Cerebellar cortex (tissue), 1 donor: ENCODE data around the gene MCTP1.
"Not testable (repeated sequence)": the region's sequence is repeated elsewhere in the genome, so short reads cannot be mapped to it uniquely, and the experiment has no call there.

Experiments
- DNase-seq: peaks from one replicate; pipeline ENCODE4 v3.0.0-alpha.2; 2015; ENCODE audit warnings: low spot score

The MCTP1 gene

DNA sequence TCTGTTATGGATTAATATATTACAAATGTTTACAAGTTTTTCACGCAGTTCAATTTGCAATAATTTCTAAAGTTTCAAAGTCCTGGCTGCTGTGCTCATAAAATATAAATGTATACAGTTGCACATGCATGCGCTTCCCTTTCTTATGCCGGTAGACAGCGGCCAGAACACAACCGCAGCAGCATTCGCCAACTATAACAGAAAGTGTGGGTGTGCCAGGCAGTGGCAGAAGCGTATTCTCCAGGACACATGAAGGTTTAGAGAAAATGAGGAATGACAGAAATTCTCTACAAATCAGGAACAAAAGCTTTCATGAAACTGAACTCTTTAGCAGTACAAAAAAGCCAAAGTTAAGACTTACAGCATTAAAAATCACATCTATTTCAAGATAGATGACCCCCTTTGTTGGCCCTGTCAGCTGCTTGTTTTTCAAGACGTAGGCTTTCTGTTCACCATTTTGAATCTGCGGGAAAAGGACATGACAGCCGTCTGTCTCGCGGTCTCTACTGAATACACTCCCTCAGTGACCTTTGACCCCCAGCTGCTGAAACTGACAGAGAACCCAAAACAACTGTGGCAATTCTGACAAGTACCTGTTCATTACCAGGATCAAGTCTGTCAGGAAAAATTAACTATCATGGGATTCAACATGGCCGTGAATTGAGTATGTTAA lies 414.2 kb downstream of the MCTP1 start:
- no peak for DNase-seq

DNA sequence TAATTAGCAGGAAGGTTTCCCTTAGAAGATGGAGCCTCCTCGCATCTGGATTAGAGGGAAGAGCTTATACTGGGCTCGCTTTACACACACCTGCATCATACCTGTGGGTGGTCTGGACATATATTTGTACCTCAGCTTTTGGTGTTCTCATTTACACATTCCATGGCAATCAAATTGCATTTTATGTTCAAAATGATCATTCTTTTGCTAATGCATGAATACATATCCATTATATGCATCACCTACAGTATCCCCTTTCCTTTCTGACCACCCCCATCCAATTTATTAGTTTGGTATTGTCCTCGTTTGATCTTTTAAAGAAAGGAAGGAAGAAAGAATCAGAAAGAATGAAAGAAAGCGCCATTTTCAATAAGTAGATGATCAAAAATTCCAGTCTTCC lies 415.0 kb downstream of the MCTP1 start:
- DNase-seq: no peak

DNA sequence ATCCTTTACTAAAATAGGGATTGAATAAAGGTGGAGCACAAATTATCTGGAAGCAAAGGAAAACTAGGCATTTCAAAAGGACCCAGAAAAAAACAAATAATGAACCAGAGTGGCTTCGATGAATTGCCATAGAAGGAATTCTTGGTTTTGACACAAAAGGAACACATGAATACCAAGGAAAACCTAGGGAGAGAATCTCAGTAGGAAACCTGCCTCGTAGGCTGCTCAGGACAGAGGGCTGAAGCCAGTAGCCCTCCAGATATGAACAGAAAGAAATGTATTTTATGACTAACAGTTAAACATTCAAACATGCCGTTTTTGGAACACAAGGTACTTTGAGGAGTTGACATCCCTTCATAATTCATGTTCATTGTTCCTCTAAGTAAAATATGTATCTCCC lies 420.9 kb downstream of the MCTP1 start:
- no peak for DNase-seq

DNA sequence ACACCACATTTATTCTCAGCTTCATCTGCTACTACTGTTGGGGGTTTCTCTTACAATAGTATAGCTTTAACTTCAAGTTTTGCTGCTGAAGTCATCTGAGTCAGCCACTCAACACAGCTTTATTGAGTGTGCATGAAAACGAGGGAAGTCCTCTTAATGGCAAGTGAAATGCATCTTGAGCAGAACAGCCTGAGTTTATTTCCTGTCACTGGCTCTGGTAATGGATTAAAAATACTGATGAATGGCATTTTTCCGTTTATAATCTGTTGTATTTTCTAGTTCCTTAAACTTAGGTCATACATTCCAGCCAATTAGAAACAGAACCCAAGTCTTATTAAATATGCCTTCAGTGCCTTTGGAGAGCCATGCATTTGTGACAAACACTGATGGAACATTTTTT lies 427.8 kb downstream of the MCTP1 start:
- DNase-seq: no peak

DNA sequence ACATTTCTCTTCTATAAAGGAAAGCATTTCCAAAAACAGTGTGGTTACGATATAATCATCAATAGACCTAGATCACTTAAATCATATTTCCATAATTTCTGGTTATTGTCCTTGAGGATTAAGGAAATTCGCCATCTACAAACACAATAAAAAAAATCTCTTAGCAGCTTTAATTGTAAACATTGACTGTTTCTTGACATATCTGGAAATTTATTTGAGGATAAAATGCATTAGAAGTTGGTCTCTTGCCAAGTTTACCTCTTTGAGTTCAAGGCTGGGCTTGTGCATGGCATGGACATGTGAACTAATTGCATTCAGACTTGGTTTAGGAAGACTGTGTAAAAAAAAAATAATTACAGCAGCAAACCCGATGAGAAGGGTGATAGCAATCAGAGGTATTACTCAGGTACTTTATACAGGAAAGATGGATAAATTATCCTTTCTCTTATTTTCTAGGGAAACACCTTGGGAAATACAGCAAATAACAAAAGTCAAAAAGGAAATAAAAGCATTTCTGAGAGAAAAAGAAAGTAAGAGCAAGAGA lies 428.6 kb downstream of the MCTP1 start:
- no peak for DNase-seq

DNA sequence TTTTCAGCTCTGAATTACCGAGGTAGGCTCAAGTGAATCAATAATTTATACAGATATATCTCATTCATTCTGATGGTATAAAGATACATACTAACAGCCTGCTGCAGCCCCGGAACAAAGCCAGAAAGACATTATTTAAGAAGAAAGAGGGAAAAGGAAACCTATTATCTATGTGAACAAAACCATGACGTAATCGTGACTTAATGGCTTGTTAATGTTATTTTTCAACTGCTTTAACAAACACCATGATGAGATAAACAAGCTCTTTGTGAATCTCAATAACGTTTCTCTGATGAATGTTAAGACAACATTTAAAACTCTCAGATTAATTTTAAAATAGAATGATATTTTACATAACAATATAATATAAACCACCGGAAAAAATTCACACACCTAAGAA lies 429.4 kb downstream of the MCTP1 start:
- DNase-seq: no peak

DNA sequence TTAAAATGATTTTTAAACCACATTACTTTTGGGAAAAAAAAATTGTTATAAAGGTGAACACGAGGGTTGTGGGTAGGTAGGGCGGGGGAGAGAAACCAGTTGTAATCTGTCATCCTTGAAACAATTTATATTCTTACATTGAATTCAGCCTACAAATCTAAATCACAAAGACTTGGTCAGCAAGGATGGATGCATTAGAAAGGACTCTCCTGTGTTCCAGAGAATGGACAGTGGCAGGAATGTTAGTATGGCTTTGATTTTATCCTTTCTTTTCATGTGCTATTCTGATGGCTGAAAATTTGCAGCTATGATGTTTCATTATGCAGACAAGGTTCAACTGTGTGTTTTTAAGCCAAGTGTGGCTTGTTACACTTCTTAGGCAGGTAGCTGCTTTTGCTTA lies 431.8 kb downstream of the MCTP1 start:
- DNase-seq: no peak

DNA sequence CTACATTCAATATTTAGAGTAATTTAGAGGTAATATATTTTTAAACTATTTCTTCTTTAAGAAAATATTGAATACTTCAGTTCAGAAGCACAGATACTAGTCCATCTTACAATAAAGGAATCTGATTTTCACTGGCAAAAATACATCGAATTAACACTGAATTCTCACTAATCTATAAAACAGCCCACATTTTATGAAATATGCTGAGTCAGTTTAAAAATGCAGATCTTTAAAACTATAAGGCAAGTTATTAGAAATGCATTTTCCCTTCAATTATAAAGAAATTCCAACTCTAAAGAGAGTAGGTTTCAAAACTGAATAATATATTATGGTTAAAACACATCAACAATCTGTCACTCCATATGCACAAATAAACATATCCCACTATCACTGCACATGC lies 433.9 kb downstream of the MCTP1 start:
- DNase-seq: no peak

DNA sequence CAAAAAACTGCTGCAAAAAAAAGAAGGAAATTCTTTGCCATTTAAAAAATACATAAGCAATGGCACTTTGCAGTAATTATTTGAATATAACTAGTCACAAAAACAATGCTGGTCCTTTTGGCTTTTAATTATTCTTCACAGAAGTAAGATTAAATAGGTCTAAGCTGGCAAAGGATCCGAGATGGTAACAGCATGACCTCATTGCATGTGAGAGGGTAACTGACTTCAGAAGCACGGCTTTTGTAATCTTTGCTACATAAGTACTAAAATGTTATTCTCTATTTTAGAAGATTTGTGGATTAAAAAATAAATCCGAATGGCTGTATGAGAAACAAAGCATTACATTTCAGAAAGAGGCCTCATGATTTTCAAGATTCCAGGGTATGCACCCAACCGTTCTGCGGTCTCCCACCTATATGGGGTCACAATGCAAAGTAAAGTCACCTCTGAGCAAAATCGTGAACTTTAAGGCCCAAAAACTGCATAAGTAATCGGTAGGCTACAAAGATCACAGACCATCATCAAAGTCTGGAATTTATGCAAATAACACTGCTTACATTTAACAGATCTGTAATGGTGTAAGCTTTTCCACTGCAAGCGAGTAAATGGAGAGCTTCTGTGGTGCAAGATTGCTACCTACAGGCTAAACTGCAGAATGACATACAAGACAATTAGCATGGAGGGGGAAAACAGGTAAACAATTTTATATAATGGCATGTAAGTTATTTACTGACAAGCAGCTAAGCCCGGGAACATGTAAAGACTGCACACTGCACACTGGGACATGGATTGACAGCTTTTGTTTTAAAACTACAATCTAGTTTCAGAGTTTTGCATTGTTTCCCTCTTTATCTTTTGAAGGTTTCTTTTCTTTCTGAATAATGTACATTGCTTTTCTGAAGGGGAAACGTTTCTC lies 434.8 kb downstream of the MCTP1 start:
- peak; percentile 93 for DNase-seq

DNA sequence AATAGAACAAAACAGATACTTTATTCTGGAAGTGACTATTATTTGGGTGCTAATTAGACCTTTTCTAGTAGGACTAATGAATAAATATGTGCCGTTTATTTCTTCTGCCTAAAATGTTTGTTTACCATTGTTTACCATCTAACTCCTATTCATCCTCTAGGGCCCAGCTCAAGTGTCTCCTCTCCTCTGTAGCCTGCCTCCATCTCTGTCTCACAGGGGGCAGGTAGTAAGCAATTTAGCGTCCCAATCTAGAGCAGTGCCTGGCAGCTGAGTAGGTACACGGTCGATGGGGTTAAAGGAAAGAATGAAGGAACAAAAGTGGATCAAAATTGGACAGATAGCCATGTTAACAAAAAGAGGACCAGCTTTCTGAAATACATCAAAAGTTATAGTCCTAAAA lies 435.6 kb downstream of the MCTP1 start:
- DNase-seq: peak; percentile 28

DNA sequence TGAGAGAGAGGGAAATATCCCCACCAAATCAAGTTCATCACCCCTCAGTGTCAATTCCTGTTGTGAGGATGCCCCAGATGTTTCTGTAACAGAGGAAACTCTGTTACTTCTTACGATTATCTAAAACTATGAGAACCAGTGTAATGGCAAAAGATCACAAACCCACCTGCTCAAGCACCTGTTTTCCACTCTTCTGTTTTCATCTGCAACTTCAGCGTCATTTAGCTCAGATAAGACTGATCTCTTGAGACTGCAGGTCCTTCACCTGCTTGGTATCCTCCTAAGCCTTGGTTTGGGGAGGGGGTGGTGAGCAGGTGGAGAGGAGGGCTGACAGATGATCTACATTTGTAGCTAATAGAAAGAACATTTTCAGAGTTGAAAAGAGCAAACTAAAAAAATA lies 437.2 kb downstream of the MCTP1 start:
- DNase-seq: no peak

DNA sequence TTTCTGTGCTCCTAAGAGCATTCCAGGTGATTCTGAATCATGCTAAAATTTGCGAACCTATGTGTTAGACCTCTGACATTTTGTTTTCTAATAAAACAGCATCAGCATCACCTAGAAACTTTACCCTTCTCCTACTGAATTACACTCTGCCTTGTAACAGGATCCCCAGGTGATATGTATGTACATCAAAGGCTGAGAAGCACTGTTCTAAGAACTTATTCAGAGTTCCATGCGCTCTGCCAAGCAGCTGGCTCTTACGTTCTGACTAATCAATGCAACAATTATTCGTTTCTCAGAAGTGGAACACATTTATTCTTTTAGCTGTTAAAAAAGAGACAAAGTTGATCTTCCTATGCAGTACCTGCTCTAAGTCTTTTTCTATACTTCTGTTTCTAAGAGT lies 437.9 kb downstream of the MCTP1 start:
- no peak for DNase-seq

DNA sequence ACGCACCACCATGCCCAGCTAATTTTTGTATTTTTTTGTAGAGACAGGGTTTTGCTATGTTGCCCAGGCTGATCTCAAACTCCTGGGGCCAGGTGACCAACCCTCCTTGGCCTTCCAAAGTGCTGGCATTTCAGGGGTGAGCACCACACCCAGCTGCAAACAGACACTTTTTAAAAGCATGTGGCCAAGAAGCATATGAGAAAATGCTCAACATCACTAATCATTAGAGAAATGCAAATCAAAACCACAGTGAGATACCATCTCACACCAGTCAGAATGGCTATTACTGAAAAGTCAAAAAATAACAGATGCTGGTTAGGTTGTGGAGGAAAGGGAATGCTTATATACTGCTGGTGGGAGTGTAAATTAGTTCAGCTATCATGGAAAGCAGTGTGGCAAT lies 439.2 kb downstream of the MCTP1 start:
- not testable (repeated sequence) for DNase-seq

DNA sequence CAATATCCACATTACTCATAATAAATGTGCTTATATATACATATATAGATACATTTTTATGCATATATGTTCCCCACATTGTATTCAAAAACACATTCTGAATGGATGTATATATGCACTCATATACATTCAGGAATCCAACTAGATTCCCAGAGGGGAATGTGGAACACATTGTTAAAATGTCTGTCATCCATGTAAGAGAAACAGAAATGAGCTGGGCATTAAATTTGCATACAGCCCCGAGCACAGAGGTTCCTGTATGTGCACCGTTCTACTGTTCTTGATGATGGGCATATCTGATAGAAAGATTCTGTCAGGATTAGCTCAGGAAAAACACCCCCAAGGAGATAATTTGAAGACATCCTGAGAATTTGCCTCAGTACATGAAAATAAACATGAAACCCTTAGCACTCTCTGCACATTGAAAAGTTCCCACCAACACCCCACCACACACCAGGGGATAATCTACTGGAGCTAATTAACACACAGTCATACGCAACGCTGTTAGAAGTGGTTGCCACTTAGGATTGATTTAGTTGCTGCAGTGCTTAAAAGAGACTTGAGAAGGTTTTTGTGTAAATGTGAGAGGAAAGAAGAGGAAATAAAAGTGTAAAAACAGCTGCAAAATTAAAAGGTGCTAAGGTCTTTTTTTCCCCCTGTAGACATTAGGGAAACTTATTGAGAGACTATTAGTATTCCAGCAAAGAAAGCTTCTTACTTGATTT lies 443.1 kb downstream of the MCTP1 start:
- no peak for DNase-seq

DNA sequence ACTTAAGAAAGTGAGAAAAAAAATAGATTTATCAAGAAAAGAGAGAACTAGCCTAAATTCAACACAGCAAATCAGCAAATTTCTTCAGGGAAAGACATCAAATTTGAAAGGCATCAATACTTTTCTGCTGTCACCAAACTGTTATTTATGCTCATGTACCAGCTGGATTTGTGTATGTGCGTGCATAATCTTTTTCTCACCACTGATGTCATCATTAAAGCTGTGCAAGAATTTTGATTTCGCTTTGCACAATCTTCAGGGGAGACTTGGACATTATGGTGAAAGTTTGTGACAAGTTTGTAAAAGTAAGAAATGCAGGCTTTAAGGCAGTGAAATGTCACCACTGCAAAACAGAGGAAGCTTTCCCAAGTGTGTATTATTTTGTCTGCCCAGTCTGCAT lies 451.0 kb downstream of the MCTP1 start:
- DNase-seq: no peak

DNA sequence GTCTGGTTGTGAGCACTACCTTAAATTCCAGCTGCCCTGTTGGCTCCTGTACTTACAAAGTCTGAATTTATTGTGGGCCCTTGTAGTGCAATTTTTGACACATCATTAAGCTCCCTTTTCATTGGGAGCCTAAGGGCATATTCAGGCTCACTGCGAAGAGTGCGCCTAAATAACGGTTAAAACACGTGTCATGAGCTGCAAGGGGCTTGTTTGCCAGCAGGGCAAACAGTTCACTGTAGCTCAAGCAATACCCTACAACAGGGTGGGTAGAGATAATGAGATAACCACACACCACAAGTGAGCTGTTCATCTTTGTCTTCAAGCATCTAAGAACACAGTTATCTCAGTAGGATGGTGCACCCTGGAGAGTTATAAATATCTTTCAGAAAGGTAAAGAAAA lies 452.2 kb downstream of the MCTP1 start:
- no peak for DNase-seq

DNA sequence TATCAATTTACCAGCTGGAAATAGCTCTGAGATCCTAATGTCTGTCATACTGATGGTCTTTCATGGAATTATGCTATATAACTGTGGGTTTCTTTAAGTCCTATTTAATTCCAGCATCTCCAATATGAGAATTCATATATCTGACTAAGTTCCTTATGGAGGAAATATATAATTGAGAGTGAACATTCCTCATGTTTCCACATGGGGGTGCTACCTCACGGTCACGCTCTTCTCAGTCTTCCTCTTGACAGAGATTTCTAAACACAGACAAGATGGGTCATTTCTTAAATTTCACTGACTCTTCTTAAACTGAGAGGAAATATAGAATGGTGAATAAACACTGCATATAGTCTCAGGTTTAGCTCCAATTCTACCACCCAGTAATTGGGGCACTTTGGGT lies 454.4 kb downstream of the MCTP1 start:
- DNase-seq: no peak

DNA sequence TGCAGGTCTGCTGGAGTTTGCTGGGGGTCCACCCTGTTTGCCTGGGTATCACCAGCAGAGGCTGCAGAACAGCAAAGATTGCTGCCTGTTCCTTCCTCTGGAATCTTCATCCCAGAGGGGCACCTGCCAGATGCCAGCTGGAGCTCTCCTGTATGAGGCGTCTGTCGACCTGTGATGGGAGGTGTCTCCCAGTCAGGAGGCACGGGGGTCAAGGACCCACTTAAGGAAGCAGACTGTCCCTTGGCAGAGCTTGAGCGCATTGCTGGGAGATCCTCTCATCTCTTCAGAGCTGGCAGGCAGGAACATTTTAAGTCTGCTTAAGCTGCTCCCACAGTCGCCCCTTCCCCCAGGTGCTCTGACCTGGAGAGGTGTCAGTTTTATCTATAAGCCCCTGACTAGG lies 456.7 kb downstream of the MCTP1 start:
- DNase-seq: not testable (repeated sequence)

DNA sequence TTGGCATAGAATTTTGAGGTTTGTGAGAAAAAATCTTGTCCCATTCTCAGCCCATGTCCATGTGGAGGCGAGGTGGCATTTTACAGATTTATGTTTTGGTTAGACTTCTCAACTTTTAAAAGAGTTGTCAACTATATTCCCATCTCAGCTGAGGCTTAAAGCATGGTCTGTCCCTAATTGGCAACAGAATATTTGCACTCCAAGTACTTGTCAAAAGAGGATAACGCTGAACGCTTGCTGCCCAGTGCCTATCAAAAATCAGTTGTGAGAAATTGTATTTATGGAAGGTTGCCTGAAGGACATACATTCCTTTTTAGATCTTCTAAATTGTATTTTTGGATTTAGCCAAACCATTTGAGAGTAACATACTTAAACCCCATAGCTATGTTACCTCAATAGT lies 464.4 kb downstream of the MCTP1 start:
- no peak for DNase-seq

DNA sequence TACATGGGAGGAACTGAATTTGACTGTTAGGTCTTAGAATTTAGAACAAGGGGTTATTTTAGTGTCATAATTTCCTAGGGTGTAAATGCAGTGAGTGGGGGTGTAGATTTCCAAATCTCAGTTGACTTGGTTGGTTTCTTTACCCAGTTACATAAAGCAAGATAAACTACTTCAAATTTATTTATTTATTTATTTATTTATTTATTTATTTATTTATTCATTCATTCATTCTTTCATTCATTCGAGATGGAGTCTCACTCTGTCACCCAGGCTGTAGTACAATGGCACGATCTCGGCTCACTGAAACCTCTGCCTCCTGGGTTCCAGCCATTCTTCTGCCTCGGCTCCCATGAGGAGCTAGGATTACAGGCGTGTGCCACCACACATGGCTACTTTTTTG lies 466.0 kb downstream of the MCTP1 start:
- DNase-seq: no peak

DNA sequence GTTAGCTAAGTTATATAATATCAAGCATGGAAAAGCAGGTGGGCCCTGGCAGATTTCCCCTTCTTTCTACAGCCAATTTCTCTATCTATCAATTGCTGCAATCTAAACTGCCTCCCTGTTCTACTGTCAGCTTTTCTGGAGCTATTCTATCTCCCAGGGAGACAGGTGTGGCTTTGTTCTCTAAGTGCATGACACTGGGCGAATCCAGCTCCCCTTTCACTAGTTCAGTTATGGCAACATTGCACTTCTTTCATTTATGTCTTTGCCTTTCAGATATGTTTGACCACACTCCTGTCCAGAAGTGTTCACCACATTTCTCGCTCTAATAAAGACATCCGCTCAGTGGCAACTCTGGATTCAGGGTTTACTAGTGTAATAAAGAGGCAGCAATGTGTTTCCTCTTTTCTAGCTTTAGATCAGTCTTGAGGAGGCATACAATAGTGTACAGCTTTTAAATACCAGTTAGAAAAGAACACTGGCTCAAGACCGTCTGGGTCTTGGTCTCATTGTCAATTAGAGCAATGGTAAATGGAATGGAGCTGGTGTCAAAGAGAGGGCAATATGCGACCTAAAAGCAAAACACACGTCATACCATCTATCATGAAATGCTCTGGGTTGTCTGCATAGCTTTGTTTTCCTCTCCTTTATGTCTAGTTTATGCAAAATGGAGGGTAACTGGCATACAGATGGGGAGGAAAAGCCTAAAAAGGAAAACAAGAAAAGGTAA lies 469.4 kb downstream of the MCTP1 start:
- peak; percentile 22 for DNase-seq

DNA sequence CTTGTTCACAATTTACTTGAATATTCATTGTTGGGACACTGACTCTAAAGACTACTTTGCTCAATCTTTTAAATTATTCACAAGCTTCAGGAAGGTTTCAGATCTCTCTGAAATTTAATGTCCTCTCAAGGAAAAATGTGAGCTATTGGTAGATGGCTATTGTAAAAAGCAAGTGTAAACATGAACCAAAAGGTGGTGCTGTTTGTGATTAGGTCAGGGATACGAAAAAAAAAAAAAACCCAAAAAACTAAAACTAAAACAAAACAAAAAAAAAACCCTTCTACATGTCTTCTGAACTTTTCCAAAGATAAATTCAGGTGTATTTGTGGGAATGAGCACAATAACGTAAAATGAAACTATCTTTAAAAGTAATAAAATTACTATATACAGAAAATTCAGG lies 472.7 kb downstream of the MCTP1 start:
- no peak for DNase-seq
